GM18868 (cell line): ENCODE results near the gene EYA2.

Experiments
- ATAC-seq: cut with Tn5 transposase; IDR thresholded peaks from one replicate; pipeline ENCODE4 v1.9.1; 2021; ENCODE audit warnings: mild to moderate bottlenecking, moderate library complexity; ENCODE audit not compliant: unreplicated experiment

Gene EYA2

GRCh38 chr20:47127999-47128398, 233.4 kb downstream of the EYA2 start:
- no peak for ATAC-seq

- no peak for ATAC-seq
Observed at GRCh38 chr20:47129306-47129705, 234.7 kb downstream of the EYA2 start.

GRCh38 chr20:47133809-47134456, 239.3 kb downstream of the EYA2 start:
- ATAC-seq: no peak

- ATAC-seq: no peak
Observed at GRCh38 chr20:47136782-47137181, 242.1 kb downstream of the EYA2 start.

GRCh38 chr20:47137231-47137870, 242.7 kb downstream of the EYA2 start:
- no peak for ATAC-seq

- no peak for ATAC-seq
Observed at GRCh38 chr20:47139934-47140535, 245.4 kb downstream of the EYA2 start.

GRCh38 chr20:47141350-47141921, 246.8 kb downstream of the EYA2 start:
- ATAC-seq: no peak

- no peak for ATAC-seq
Observed at GRCh38 chr20:47141941-47142773, 247.5 kb downstream of the EYA2 start.

- ATAC-seq: no peak
Observed at GRCh38 chr20:47142774-47143170, 248.1 kb downstream of the EYA2 start.

- no peak for ATAC-seq
Observed at GRCh38 chr20:47143657-47144056, 249.0 kb downstream of the EYA2 start.

GRCh38 chr20:47144463-47144862, 249.8 kb downstream of the EYA2 start:
- ATAC-seq: no peak

- ATAC-seq: no peak
Observed at GRCh38 chr20:47146686-47147085, 252.0 kb downstream of the EYA2 start.

GRCh38 chr20:47148059-47148458, 253.4 kb downstream of the EYA2 start:
- ATAC-seq: no peak

- no peak for ATAC-seq
Observed at GRCh38 chr20:47149939-47150338, 255.3 kb downstream of the EYA2 start.

GRCh38 chr20:47150403-47151152, 255.9 kb downstream of the EYA2 start:
- ATAC-seq: no peak

- no peak for ATAC-seq
Observed at GRCh38 chr20:47152068-47152467, 257.4 kb downstream of the EYA2 start.

- no peak for ATAC-seq
Observed at GRCh38 chr20:47154089-47154488, 259.4 kb downstream of the EYA2 start.

GRCh38 chr20:47156301-47157137, 261.9 kb downstream of the EYA2 start:
- no peak for ATAC-seq

GRCh38 chr20:47159166-47159565, 264.5 kb downstream of the EYA2 start:
- ATAC-seq: no peak

- ATAC-seq: no peak
Observed at GRCh38 chr20:47160240-47160639, 265.6 kb downstream of the EYA2 start.
